ENCODE data around the gene RAPGEF2.

GRCh38 chr4:159389756-159390155 is 286.9 kb downstream of the RAPGEF2 start:
- TF ChIP-seq, protein P1, sequence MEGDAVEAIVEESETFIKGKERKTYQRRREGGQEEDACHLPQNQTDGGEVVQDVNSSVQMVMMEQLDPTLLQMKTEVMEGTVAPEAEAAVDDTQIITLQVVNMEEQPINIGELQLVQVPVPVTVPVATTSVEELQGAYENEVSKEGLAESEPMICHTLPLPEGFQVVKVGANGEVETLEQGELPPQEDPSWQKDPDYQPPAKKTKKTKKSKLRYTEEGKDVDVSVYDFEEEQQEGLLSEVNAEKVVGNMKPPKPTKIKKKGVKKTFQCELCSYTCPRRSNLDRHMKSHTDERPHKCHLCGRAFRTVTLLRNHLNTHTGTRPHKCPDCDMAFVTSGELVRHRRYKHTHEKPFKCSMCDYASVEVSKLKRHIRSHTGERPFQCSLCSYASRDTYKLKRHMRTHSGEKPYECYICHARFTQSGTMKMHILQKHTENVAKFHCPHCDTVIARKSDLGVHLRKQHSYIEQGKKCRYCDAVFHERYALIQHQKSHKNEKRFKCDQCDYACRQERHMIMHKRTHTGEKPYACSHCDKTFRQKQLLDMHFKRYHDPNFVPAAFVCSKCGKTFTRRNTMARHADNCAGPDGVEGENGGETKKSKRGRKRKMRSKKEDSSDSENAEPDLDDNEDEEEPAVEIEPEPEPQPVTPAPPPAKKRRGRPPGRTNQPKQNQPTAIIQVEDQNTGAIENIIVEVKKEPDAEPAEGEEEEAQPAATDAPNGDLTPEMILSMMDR (IDR thresholded peaks at IDR 0.05): no peak
- no peak for TF ChIP-seq POLR2AphosphoS5 (IDR thresholded peaks at IDR 0.05; ENCODE audit: low read depth, low read length)
- no peak for TF ChIP-seq REST (IDR thresholded peaks at IDR 0.05; ENCODE audit: insufficient read depth in 1 of 2, low read depth in 2 of 2, low read length in 1 of 2)
- no peak for TF ChIP-seq SIN3A (IDR thresholded peaks at IDR 0.05; ENCODE audit: borderline replicate concordance, insufficient read depth, low read depth, low read length)

Measured in Panc1 (cell line).